GM13977 (cell line): ENCODE data around the gene NKD1.

Source experiments
- DNase-seq: peaks from one replicate; pipeline ENCODE4 v3.0.0; 2012; ENCODE audit warnings: low spot score
- CTCF ChIP-seq: IDR thresholded peaks from 2 replicates; pipeline ENCODE4 v1.5.1; 2012; ENCODE audit warnings: mild to moderate bottlenecking, control low read depth; ENCODE audit not compliant: insufficient read depth; ENCODE audit errors: extremely low read depth, missing control alignments
- in situ Hi-C: fragments of 300-500 bp; cut with MboI; formaldehyde crosslinking; loops from one replicate; pipeline ENCODE4 v1.12.0; 2022; ENCODE audit warnings: low sequenced_read_pairs, low pct_unique_long_range_greater_than_20kb, mixed read lengths, inconsistent platforms; ENCODE audit not compliant: unreplicated experiment

NKD1 gene

GRCh38 chr16:50562657-50563056 is 14.5 kb downstream of the NKD1 start:
- no peak for DNase-seq
- in situ Hi-C loops: no loop called here
- TF ChIP-seq CTCF: no peak

DNA sequence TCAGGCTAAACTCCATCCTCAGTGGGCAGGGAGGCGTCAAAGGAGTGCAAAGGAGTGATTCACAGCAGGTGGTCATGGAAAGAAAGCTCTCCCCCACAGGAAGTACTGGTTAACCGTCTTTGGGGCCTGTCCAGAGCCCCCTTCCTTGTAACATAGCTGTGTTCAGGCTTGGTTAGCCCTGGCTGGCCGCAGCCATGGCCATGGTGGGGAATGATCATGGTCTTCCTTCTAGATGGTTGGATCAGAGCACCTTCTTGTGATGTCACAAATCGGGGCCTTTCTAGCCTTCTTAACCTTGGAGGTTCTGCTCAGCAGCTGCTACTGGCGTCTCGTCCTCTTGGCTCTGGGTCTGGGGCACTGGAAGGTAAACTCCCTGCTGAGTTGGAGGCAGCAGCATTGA is 15.8 kb downstream of the NKD1 start:
- no peak for DNase-seq
- no peak for TF ChIP-seq CTCF
- in situ Hi-C loops: no loop called here

- no peak for TF ChIP-seq CTCF
- DNase-seq: no peak
- in situ Hi-C loops: no loop called here
Measured at GRCh38 chr16:50565428-50565827, 17.2 kb downstream of the NKD1 start.

DNA sequence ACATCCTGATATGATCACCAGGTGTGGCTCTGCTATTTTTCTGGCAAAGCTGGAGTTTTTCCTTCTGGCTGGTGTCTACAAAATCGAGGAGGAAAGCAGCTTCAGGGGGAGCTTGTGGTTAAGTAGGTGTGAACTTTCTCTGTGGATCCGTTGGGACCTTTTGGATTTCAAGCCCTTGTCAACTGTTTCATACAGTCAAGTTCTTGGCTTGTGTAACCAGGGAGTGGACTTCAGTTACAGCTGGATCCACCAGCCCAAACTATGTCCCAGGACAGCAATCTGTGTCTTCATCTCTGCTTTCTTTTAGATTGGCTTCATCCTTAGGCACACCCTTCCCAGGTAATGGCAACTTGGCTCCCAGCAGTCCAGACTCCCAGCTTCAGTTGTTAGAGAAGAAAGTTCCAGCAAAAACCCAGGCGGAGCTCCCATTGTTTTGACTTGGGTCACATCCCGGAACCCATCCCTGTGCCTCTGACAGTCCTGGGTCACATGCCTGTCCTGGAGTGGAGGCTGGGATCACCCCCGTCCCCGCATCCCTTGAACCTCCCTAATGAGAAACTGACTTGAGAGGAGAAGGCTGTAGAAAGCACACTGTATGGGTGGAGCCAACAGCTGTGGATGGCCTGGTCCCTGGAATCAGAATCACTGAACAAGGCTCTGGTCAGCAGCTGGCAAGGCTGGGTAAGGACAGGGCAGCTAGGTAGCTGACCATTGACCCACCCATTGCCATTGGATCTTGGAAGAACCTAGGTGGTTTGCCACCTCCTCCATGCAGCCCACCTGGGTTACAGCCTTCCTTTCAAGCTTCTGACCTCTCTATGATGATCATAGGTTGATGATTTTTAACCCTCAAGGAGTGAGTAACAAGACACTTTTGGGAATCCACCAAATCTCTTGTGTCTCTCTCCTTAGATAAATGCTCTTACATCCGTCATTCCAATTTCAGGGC is 18.1 kb downstream of the NKD1 start:
- TF ChIP-seq CTCF: no peak
- in situ Hi-C loops: no loop called here
- no peak for DNase-seq

GRCh38 chr16:50567651-50568050 is 19.5 kb downstream of the NKD1 start:
- in situ Hi-C loops: no loop called here
- no peak for TF ChIP-seq CTCF

DNA sequence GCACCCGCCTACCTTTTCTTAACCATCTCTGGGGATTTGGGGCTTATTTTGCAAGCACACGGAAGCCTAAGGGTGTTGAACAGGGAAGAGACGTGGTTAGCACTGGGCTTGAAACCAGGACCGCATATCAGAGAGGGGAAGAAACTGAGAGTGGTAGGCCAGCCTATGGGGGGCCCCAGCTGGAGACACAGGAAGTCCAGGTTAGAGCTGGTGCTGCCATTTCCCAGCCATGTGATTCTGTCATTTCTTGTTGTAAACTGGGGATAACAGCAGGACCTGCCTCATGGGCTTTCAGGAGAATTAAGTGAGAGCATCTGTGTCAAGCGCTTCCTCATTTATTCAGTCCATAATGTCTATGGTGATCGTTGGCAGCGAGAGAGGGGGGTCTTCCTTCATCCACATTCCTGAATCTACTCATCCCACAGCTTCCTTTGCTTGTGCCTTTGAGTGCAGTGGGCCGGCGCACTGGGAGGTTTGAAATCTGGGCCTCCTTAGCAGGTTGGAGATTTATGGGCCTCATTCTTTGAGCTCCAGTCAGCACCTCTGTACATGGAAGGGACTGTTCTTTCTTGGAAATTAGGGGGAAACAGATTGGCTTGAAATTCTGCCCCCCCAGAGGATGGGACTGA is 20.1 kb downstream of the NKD1 start:
- peak; percentile 76 for DNase-seq
- in situ Hi-C loops: no loop called here
- TF ChIP-seq CTCF: no peak

More at GRCh38 chr16:50567651-50568050, 19.5 kb downstream of the NKD1 start:
- peak; percentile 56 for DNase-seq
